Thyroid gland (tissue), 4 donors: ENCODE measurements around the gene CA4.

Experiments used
- CTCF ChIP-seq, 6 experiments: fragments of 200-600 bp in 3 of 6; fragments of 450-650 bp in 3 of 6; sonication (generic) in 3 of 6; IDR thresholded peaks; one replicate each; pipeline ENCODE4 v1.5.1; 2016 to 2019; ENCODE audit warnings: antibody characterized with exemption in 6 of 6, mild to moderate bottlenecking in 2 of 6, inconsistent platforms in 1 of 6, moderate library complexity in 1 of 6
- POLR2A ChIP-seq, 2 donors: fragments of 450-650 bp; IDR thresholded peaks; one replicate each; pipeline ENCODE4 v1.6.1; 2017; ENCODE audit warnings: antibody characterized with exemption in 2 of 2, mild to moderate bottlenecking in 2 of 2, moderate library complexity in 1 of 2

GRCh38 chr17:60155815-60156214, 6.0 kb downstream of the CA4 start:
- TF ChIP-seq CTCF (IDR thresholded peaks at IDR 0.05) (no peak), POLR2A (IDR thresholded peaks at IDR 0.05) (no peak)
